ENCODE data around the gene ASIC3.
"Not testable (repeated sequence)": the region's sequence is repeated elsewhere in the genome, so short reads cannot be mapped to it uniquely, and the experiment has no call there.

The ASIC3 gene

GRCh38 chr7:151047976-151048815 is at the start of gene ASIC3:
TSS of gene ASIC3 (plus strand) at chr7:151048531. CDS start at chr7:151048886, 355 bp downstream.
- no peak for DNase-seq (ENCODE audit: low spot score)

- DNase-seq (ENCODE audit: low spot score), result no peak
Observed at GRCh38 chr7:150999001-150999400, 49.3 kb upstream of the ASIC3 start.

GRCh38 chr7:150999497-151000230 is 48.7 kb upstream of the ASIC3 start:
- no peak for DNase-seq (ENCODE audit: low spot score)

- DNase-seq (ENCODE audit: low spot score), result no peak
Observed at GRCh38 chr7:151000897-151001495, 47.3 kb upstream of the ASIC3 start.

GRCh38 chr7:151001546-151001945 is 46.8 kb upstream of the ASIC3 start:
- no peak for DNase-seq (ENCODE audit: low spot score)

GRCh38 chr7:151003572-151003971 is 44.8 kb upstream of the ASIC3 start:
- DNase-seq (ENCODE audit: low spot score), result no peak

- DNase-seq (ENCODE audit: low spot score), result no peak
Observed at GRCh38 chr7:151005566-151005965, 42.8 kb upstream of the ASIC3 start.

GRCh38 chr7:151006590-151007300 is 41.6 kb upstream of the ASIC3 start:
- DNase-seq (ENCODE audit: low spot score), result no peak

GRCh38 chr7:151007469-151007898 is 40.8 kb upstream of the ASIC3 start:
- no peak for DNase-seq (ENCODE audit: low spot score)

GRCh38 chr7:151008143-151008510 is 40.2 kb upstream of the ASIC3 start:
- DNase-seq (ENCODE audit: low spot score), result peak; percentile 49

- DNase-seq (ENCODE audit: low spot score), result peak; percentile 80
Observed at GRCh38 chr7:151008511-151009323, 39.6 kb upstream of the ASIC3 start.

GRCh38 chr7:151009327-151010036 is 38.8 kb upstream of the ASIC3 start:
- no peak for DNase-seq (ENCODE audit: low spot score)

GRCh38 chr7:151010037-151010306 is 38.4 kb upstream of the ASIC3 start:
- no peak for DNase-seq (ENCODE audit: low spot score)

GRCh38 chr7:151010307-151011096 is 37.8 kb upstream of the ASIC3 start:
- DNase-seq (ENCODE audit: low spot score), result no peak

GRCh38 chr7:151011097-151011409 is 37.3 kb upstream of the ASIC3 start:
- DNase-seq (ENCODE audit: low spot score), result no peak

- DNase-seq (ENCODE audit: low spot score), result not testable (repeated sequence)
Observed at GRCh38 chr7:151011616-151012015, 36.7 kb upstream of the ASIC3 start.

GRCh38 chr7:151012031-151012692 is 36.2 kb upstream of the ASIC3 start:
- no peak for DNase-seq (ENCODE audit: low spot score)

- DNase-seq (ENCODE audit: low spot score), result peak; percentile 27
Observed at GRCh38 chr7:151012911-151013347, 35.4 kb upstream of the ASIC3 start.

- no peak for DNase-seq (ENCODE audit: low spot score)
Observed at GRCh38 chr7:151013356-151013732, 35.0 kb upstream of the ASIC3 start.

Data from hematopoietic multipotent progenitor cell treated with erythropoietin and hydrocortisone succinate and interleukin-3 and kit ligand, for 15 days (in vitro differentiated cells).